GM21737 (cell line): ENCODE results near the gene SCAMP1.
"Not testable (repeated sequence)": the region's sequence is repeated elsewhere in the genome, so short reads cannot be mapped to it uniquely, and the experiment has no call there.

Experiments
- ATAC-seq: cut with Tn5 transposase; IDR thresholded peaks from one replicate; pipeline ENCODE4 v1.9.1; 2021; ENCODE audit warnings: mild to moderate bottlenecking, moderate library complexity; ENCODE audit not compliant: unreplicated experiment

The SCAMP1 gene, protein sequence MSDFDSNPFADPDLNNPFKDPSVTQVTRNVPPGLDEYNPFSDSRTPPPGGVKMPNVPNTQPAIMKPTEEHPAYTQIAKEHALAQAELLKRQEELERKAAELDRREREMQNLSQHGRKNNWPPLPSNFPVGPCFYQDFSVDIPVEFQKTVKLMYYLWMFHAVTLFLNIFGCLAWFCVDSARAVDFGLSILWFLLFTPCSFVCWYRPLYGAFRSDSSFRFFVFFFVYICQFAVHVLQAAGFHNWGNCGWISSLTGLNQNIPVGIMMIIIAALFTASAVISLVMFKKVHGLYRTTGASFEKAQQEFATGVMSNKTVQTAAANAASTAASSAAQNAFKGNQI

DNA sequence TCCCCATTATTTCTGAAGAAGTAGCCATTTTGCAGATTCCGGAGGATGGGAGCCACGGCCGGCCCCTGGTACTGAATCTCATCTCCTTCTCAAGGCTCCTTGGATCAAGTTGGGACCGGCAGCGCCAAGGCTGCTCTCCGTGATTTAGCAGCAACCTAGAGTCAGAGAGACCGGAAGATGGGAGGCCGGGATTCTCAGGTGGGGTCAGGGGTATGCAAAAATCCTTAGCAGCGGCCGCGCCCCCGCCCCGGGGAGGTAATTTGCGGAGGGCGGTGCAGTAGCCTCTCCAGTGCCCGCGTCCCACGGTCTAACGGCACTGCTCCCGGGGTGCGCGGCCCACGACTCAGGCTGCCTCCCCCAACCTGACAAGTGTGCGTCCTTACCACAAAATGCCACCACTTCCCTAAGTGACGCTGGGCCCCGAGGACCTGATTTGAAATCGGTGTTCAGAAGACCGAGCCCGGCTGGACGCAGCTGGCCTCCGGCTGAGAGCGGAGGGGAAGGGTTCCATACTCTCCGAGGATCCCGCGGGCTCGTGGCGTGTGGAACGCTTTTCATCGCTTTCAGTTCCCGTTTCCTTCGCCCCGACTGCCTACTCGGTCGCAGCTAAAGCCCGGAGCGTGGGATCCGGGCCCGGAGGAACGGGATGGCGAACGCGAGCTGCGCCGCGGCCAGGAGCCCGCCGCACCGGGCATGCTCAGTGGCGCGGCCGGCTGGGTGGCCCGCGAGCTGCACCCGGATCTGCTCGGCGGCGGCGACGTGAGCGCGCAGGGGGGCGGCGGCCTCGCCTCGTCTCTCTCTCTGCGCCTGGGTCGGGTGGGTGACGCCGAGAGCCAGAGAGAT lies at the start of gene SCAMP1:
Gene SCAMP1, plus strand, starts transcription at position 787 of the 843 bp plus-strand sequence. Its CDS starts 55 bp downstream, at position 842.
- peak; percentile 78 for ATAC-seq

DNA sequence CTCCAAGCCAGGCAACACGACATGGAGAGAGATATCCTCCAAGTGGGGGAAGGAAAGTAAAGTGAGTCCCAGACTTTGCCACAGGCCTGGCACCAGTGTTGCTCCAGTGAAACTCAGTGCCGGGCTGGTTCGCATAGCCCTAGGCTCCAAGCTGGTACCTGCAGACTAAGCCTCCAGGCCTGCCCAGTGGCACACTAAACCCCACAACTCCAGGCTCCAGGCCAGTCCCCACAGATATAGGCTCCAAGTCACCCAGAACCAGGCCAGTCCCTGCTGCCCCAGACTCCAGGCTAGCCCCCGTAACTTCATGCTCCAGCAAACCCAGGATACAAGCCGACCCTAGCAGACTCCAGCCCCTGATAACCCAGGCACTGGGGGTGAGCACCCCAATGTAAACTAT lies 42.9 kb upstream of the SCAMP1 start:
- no peak for ATAC-seq

DNA sequence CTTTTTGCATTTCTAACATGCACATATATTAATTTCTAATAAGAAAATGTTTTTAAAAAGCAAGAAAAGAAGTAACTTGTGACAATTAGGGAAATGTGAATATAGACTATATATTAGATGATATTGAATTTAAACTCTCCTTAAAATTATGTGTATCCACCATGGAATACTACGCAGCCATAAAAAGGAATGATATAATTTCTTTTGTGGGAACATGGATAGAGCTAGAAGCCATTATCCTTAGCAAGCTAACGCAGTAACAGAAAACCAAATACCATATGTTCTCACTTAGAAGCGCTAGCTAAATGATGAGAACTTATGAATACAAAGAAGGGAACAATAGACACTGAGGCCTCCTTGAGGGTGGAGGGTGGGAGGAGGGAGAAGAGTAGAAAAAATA lies 42.1 kb upstream of the SCAMP1 start:
- no peak for ATAC-seq

DNA sequence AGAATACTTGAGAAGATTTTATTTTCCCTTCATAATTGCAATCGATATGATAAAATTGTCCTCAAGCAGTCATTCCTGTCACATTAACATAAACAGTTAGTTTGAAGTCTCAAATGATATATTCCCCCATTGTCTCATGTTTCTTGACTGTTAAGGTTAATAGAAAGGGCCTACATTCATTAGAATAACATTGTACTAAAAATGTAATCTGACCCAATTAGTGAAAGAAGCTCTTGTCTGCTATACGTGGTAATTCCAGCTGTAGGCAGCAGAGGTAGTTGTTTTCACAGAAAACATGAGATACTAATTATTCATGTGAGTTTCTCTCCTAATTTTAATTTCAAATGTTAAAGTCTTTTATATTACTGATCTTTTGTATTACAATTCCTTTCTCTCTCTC lies 40.0 kb upstream of the SCAMP1 start:
- no peak for ATAC-seq

DNA sequence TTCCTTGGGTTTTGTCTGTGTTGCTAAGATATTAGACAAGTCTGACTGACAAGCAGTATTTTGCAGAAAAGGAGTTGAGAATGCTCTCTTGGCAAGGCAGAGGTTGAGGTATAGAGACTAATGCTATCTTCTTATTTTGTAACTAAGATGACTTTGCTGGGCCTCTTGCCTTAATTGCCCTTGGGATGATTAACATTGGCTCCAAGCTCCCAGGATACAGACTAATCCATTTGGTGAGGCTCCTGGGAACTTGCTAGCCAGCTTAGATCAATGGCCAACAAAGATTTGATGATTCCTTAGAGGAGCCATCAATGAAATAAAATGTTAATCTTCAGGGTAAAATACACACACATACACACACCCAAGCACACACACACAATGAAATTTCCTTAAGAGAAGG lies 37.2 kb upstream of the SCAMP1 start:
- ATAC-seq = no peak

DNA sequence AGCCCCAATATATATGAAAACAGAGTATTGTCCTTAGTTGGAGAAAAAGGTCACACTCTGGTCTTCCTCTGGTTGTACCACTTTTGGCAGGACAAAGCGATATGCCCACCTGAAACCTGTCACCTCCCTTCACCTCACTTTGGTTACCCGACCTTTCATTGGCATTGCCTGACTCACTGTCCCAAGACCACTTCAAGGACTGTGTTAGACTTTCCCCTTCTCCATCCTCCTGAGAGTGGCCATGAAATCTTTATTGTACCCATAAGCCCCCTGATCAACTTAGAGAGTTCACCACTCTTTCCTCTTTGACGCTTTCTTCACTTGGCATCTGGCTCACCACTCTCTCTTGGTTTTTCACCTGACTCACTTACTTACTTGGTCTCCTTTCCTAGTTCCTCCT lies 33.5 kb upstream of the SCAMP1 start:
- ATAC-seq = no peak

DNA sequence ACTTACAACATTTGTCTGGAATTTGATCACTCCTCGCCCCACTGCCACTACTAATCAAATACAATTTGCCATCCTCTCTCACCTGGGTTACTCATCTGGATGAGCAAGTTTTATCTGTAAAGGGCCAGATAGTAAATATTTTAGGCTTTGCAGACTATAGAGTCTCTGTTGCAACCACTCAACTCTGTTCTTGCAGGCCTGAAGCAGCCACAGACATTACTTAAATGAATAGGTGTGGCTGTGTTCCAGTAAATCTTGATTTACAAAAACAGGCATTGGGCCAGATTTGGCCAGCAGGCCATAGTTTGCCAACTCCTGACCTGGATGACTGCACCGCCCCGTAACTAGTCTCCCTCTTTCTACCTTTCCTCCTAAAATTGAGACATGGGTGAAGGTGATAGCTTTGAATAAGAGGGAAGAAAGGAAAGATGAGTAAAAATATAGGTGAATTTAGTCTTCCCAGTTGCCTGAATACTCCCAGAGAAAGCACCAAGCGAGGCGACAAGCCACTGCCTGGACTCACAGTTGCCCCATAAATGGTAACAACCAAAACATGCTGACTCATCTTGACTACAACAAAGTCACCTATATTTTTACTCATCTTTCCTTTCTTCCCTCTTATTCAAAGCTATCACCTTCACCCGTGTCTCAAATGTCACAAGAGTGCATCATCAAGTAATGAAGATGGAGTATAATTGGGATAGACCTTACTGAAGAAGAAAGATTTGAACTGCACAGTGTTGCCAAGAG lies 32.5 kb upstream of the SCAMP1 start:
- ATAC-seq = no peak

DNA sequence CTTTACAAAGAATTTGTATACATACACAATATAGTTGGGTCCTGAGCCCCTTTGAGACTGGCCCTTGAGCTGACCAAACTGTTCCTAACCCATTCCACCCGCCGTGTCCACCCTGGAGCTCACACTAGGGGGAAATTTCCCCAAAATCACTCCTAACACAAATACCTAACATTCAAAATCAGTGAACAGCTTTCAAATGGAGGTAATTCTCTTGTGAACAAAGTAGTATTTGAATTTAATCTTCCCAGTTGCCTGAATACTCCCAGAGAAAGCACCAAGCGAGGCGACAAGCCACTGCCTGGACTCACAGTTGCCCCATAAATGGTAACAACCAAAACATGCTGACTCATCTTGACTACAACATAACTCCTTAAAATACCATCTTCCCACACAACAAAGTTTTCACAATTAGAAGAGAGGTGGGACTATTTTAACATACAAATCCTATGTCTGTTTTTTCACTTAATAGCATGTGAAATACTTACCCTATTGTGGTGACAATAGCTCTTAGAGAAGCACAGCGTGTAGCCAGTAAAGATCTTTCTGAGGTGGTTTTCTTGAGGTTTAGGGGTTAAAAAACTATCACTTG lies 31.7 kb upstream of the SCAMP1 start:
- ATAC-seq = no peak

DNA sequence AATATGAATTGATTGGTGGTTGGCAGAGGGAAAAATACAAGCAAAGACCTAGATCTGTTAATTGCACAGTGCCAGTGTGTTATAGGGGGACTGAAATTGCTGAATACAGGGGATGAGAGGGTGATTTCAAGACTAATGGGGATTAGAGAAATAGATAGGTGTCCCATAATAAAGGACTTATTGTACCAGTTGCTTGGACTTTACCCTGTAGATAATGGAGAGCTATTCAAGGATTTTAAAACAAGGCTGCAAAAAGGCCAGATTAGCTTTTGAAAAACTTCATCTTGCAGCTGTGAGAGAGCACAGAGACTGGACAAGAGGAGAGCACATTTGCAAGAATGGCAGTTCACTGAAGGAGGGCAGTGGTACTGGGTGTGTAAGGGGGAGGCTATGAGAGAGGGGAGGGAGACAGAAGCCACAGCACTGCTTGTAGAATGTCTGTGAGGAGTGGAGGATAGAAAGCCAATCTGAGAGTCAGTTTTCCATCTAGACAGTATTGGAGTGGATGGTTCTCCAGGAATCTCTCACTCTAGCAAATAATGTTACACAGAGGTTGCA lies 28.8 kb upstream of the SCAMP1 start:
- ATAC-seq = no peak

DNA sequence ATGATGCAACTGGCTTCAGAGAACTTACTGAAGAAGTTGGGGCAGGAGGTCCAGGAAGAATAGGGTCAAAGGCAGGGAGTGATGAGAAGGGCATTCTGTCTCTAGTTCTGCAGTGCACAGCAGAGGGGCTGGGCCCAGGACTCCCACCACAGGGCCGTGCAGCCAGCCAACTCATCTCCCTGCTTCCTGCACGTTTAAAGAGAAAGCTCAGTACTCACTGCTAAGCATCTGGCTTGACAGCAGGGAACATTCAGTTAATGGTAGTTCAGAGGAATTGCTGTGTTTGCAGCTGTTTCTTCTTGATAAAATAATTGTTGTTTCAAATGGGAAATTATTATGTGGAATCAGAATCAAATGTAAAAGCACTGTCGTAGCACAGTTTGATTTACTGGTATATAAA lies 25.6 kb upstream of the SCAMP1 start:
- ATAC-seq = no peak

DNA sequence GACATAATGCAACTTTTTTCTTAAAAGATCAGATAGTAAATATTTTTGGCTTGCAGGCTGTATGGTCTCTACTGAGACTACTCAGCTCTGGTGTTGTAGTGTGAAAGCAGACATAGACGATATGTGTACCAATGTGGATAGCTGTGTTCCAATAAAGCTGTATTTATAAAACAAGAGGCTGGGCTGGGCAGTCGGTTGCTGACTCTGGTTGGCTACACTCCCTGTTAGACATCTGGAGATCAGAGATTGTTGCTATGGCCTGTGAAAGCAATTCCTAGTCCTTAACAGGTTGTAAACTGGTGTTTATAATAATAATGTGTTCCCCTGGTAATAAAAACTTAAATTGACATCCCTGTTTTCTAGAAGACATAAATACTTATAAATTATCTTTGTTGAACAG lies 24.4 kb upstream of the SCAMP1 start:
- ATAC-seq = no peak

DNA sequence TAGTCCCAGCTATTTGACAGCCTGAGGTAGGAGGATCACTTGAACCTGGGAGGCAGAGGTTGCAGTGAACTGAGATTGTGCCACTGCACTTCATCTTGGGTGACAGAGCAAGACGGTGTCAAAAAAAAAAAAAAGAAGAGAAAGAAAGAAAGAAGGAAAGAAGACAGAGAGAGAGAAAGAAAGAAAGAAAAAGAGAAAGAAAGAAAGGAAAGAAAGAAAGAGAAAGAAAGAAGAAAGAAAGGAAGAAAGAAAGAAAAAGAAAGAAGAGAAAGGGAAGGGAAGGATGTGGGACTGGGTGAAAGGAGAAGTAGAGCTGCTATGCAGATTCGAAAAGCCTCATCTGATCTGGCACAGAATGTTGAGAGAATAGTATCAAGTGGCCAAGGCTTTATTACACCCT lies 23.7 kb upstream of the SCAMP1 start:
- ATAC-seq = no peak

DNA sequence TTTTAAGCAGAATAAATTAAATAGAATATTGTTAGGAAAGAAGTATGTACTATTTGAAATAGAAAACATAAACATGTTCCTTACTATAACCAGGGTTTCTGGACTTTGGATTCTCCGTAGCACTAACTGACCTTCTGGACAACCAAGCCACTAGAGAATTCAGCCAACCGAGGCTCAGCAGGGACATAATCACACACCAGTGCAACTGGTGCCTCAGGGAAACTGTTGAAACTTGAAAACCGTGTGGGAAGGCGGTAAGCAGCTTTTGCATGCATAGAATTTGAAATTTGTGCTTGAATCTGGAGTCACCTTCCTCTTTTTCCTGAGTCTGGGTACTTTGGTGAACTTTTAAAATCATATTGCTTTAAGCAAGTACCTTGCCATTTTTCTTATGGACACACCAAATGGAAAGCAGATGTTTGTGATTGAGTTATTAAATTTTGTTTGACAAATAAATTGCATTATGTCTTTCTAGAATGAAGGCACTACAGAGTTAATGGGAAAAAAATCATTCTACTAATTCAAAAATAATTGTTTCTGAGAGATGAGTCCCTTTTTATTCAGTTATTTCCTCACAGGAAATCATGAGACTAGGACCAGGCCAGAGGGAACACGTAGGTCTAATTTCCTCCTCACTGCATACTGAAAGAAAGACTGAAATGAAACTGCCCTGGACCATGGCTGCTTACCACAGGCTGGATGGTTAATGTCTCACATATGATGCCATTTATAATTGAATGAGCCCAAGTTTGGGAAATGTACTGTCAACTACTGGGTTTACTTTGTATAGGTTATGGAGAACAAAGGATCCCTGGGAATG lies 20.6 kb upstream of the SCAMP1 start:
- no peak for ATAC-seq

DNA sequence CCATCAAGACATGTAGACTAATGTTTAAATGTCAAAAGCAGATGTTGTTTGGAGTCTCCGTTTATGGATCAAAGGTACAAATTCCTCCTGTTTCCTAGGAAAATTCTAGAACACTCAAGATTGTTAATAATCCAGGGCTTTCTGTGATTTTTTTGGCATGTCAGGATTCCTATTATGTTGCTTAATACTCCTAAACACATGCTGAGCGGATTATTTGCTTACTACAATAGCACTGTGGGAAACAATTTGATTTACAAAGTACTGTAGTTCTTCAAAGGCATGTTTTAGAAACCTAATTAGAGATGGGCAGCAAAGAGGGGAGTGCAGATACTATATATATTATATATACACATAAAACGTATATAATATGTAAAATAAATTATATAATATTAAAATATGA lies 19.0 kb upstream of the SCAMP1 start:
- ATAC-seq = no peak

DNA sequence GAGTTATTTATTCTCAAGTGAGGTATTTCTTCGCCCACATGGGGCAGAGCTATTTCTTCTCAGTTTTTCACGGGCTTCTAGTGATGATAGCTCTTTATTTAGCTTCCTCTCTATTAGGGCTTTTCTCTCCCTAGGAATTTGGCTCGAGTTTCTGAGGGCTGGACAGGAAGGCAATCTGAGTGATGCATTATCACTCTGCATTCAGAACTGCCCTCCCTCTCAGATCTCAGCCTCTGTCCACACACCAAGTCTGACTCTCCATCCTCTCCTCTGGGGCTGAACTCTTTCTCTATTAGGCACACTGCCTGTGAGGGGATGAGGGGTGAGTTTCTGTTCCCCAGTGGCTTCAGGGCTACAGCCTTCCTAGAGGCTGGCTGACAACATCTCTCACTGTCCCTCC lies 14.9 kb upstream of the SCAMP1 start:
- no peak for ATAC-seq

DNA sequence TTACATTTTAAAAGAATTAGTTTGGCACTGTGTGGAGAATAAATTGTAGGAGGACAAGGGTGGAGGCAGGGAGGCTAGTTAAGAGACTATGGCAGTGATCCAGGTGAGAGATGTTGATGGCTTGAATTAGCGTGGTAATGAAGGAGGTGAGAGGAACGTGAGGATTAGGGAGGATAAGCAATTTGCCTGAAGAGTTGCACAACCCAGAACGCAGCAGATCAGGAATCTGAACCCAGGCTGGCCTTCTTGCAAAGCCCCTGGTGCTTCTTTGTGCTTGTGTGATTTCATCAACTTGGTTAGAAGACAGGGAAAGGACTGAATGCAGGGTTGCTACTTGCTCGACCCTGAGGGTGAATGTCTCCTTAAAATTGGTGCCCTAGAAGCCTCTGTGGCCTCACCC lies 6.9 kb upstream of the SCAMP1 start:
- ATAC-seq = no peak

DNA sequence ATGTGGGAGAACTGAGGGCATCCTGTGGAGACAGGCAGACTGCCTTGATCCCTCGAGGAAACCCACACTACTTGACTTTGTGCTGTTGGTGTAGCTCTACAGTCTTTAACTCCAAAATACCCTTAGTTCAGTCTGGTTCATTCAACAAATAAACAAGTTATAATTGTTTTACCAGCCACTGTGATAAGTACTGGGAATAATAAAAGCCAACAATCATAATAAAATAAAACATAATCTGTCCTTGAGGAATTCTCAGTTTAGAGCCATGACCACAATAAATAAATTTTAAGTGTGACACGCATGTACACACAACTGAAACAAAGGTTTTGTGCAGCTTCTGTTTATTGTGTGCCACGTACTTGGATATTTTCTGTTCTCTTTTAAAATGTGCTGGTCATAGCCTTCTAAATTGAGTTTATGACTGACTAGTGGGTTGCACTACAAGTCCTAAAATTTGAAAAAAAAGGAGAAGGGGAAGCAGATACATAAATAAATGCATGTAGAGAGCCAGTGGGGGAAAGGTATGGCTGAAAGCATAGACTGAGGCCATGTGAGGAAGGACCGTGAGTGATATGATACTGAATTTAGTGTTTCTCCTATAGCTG lies 6.2 kb upstream of the SCAMP1 start:
- ATAC-seq = no peak

DNA sequence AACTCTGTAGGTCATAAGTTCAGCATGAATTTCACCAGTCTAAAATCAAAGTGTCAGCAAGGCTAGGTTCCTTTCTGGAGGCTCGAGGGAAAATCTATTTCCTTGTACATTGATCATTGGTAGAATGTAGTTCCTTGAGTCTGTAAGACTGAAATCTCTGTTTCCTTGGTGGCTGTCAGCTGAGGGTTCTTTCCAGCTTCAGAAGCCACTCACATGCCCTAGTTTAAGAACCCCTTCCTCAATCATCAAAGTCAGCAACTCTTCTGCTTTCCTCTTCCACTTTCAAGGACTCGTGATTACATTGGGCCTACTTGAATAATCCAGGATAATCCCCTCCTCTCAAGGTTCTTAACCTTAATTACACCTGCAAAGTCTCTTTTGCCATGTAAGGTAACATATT lies 4.9 kb upstream of the SCAMP1 start:
- no peak for ATAC-seq

DNA sequence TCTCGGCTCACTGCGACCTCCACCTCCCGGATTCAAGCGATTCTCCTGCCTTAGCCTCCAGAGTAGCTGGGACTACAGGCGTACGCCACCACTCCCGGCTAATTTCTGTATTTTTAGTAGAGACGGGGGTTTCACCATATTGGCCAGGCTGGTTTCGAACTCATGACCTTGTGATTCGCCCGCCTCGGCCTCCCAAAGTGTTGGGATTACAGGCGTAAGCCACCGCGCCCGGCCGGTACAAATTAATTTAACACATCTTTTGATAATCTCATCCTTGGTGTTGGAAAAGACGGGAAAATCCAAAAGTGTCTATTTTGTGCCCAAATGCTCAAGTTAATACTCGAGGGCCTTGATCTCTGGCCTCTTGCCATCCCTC lies 974 bp upstream of the SCAMP1 start:
- ATAC-seq = not testable (repeated sequence)

DNA sequence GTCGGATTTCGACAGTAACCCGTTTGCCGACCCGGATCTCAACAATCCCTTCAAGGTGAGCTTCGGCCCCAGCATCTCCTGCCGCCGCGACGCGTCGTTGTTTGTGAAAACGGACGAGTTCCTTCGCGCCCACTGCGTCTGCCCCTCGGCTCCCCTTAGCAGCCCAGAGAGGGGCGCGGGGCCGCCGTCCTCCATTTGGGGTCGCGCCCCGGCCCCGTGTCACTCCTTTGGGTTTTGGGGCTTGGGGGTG lies 182 bp downstream of the SCAMP1 start:
- ATAC-seq = no peak
